ENCODE measurements around the gene MYO10.

GRCh38 chr5:16723821-16724220, 212.3 kb downstream of the MYO10 start:
- TF ChIP-seq TSHZ2 (CRISPR knock-in tag; IDR thresholded peaks at IDR 0.05) (no peak), ESRRG (CRISPR knock-in tag; IDR thresholded peaks at IDR 0.05) (no peak), RARB (CRISPR knock-in tag; IDR thresholded peaks at IDR 0.05) (no peak), ZNF565 (CRISPR knock-in tag; conservative IDR thresholded peaks at IDR 0.05; ENCODE audit: low read depth) (no peak), SNAI2 (CRISPR knock-in tag; IDR thresholded peaks at IDR 0.05) (no peak), ZNF8 (CRISPR knock-in tag; IDR thresholded peaks at IDR 0.05) (no peak), CREB5 (CRISPR knock-in tag; IDR thresholded peaks at IDR 0.05; ENCODE audit: low read depth) (no peak), ARNTL (CRISPR knock-in tag; IDR thresholded peaks at IDR 0.05; ENCODE audit: borderline replicate concordance, low read depth) (no peak), OSR1 (CRISPR knock-in tag; IDR thresholded peaks at IDR 0.05) (no peak), CSRNP3 (CRISPR knock-in tag; IDR thresholded peaks at IDR 0.05) (no peak), POU6F1 (CRISPR knock-in tag; IDR thresholded peaks at IDR 0.05; ENCODE audit: borderline replicate concordance, low read depth) (no peak), BACH2 (CRISPR knock-in tag; IDR thresholded peaks at IDR 0.05; ENCODE audit: borderline replicate concordance) (no peak)
